GM18868 (cell line): ENCODE data around the gene SLC16A12.

ENCODE experiments used
- ATAC-seq: cut with Tn5 transposase; IDR thresholded peaks from one replicate; pipeline ENCODE4 v1.9.1; 2021; ENCODE audit warnings: mild to moderate bottlenecking, moderate library complexity; ENCODE audit not compliant: unreplicated experiment

The SLC16A12 gene

GRCh38 chr10:89516149-89516832 lies 19.1 kb downstream of the SLC16A12 start:
- no peak for ATAC-seq

- ATAC-seq = no peak
Observed at GRCh38 chr10:89515031-89515841, 20.2 kb downstream of the SLC16A12 start.

- ATAC-seq = no peak
Observed at GRCh38 chr10:89513206-89513605, 22.2 kb downstream of the SLC16A12 start.

GRCh38 chr10:89505640-89506275 lies 29.6 kb downstream of the SLC16A12 start:
- no peak for ATAC-seq

DNA sequence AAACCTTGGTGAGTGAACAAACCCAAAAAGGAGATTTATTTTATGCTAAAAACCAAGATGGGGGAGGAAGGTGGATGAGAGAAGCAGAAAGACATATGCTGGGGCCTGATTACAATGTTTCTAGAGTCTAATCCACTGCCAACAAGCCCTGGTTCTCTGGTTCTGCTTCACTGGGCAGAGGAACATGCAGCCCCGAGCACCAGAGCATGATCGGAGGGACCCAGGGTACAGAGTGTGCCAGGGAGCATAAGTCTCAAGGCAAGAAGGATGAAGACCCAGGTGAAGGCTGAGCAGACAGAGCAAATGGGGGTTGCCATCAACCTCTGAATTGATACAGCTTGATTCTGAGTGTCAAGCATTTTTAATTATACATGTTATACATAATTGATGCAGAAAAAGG lies 30.7 kb downstream of the SLC16A12 start:
- no peak for ATAC-seq

DNA sequence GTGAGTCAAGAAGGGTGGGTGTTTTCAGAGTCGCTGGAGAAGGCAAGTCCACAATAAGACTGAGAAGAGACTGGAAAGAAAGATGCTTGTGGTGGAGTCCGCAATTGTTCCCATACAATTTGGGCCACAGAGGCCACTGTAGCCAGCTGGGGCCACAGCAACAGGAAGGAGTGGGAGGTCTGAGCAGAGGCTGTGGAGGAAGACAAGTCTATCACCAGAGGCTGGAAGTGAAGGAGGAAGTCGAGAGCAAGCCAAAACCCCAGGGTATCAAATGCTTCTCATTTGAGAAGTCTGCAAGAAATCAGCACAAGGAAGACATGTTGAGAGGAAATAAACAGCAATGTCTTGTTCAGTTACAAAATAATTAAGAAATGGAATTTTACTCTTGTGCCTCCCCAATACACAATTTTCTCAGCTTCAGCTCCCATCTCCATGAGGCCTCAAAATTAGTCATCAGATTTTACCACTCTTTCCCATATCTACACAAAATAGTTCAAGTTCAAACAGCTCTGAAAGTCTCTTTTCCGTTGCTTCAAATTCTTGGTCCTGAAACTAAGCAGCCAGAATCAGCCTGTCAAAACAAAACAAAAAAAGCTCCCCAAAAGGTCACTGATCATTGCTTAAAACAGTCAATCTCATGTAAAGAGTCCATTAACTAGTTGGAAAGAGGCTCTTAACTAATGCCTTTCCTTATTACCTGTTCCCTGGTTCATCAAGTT lies 31.6 kb downstream of the SLC16A12 start:
- no peak for ATAC-seq

DNA sequence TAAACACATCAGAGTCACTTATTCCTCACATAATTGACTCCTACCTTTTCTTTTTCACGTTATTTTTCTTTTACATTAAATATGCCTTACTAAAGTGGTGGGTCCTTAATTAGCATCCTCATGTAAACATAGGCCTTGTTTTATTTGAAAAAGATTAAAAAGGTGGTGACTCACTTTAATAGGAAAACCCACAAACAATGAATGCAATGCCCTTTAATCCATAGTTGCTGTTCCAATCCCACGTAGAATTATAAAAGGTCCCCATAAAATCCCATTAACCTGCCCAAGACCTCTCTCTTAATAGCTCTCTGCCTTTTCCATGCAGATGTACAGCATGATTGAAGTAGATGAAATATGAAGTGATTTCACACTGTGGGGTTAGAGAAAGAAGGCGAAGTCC lies 32.2 kb downstream of the SLC16A12 start:
- ATAC-seq = no peak

- ATAC-seq = no peak
Observed at GRCh38 chr10:89502549-89502948, 32.8 kb downstream of the SLC16A12 start.

DNA sequence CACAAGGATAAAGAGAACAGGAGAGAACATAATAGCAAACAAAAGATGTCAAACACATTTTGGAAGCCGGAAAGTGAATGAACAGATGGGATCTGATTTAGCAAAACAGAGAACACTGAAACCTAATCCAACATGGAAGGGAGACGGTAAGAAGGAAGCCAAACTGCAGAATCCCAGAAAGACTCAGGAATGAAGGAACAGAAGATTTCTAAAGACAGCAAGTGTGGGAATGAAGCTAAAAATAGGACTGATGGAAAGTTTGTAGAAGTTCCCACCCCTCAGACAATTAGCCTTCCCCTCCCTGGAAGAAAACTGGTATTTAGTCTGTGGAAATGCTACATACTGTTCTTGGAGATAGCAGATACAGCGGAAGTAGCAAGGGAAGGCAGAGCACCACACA lies 40.8 kb downstream of the SLC16A12 start:
- ATAC-seq = no peak

GRCh38 chr10:89494068-89494467 lies 41.3 kb downstream of the SLC16A12 start:
- ATAC-seq = no peak

DNA sequence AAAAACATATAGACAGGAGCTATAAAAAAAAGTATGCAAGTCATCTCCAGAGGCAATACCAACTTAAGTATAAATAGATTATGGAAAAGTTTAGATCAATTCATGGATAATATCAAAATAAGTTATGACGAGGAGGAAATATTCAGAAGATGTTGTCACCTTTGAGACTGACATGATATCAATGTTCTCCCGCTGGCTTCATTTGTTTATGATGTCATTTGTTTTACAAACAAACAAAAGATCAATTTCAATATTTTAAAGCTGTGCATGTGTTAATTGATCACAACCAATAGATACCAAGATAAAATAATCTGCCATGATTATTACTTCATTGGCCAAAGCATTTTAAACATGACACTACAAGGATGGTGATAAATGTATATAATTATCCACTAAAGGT lies 43.5 kb downstream of the SLC16A12 start:
- no peak for ATAC-seq

GRCh38 chr10:89490596-89491335 lies 44.6 kb downstream of the SLC16A12 start:
- no peak for ATAC-seq

- ATAC-seq = no peak
Observed at GRCh38 chr10:89482256-89482655, 53.1 kb downstream of the SLC16A12 start.

DNA sequence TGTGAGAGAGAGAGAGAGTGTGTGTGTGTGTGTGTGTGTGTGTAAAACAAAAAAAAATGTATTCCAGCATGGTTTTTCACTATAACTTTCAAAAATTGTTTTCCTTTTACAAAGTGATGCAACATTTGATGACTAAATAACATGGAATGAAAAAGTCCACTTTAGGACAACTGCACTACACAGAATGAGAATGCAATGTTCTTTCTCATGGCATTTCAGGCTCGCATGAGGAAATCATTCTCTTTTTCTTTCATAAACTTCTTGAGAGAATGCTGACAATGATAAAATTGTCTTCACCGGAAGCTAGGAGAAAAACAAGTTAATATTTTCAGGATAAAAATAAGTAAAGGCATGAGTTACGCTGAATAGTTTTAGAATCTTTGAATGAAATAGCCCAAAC lies 53.7 kb downstream of the SLC16A12 start:
- no peak for ATAC-seq

GRCh38 chr10:89479771-89480446 lies 55.5 kb downstream of the SLC16A12 start:
- ATAC-seq = no peak

- ATAC-seq = no peak
Observed at GRCh38 chr10:89478739-89479654, 56.4 kb downstream of the SLC16A12 start.

DNA sequence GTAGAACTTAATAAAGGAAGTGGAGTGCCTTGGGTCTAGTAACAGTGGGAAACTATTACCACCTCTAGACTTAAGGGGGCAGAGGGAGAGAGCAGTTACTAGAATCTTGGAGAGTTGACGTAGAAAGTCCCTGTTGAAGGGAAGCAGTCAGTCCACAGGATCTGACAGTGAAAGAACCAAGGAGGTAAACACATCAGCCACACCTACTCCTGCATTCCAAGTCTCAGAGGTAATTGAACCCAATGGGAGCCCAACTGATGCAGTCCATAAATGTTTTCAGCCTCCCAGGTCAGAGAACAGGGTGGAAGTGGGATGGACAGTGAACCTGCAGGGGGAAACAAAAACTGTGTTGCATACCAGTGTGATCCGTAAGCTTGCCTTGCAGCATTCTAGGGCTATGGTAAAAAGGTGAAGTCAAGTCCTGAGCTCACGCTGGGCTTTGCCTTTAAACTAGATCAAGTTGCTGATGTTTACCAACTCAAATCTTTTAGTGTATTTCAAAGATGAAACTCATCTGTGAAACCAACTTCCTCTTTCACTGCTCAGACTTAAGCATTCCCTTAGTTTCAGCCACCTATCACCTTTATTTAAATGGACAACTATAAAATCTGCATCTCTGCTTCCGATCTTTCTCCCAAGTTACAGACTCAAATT lies 57.2 kb downstream of the SLC16A12 start:
- ATAC-seq = peak; percentile 42

- no peak for ATAC-seq
Observed at GRCh38 chr10:89476150-89476549, 59.2 kb downstream of the SLC16A12 start.
